ENCODE results near the gene ZNG1A.
"Not testable (repeated sequence)": the region's sequence is repeated elsewhere in the genome, so short reads cannot be mapped to it uniquely, and the experiment has no call there.

ZNG1A gene

DNA sequence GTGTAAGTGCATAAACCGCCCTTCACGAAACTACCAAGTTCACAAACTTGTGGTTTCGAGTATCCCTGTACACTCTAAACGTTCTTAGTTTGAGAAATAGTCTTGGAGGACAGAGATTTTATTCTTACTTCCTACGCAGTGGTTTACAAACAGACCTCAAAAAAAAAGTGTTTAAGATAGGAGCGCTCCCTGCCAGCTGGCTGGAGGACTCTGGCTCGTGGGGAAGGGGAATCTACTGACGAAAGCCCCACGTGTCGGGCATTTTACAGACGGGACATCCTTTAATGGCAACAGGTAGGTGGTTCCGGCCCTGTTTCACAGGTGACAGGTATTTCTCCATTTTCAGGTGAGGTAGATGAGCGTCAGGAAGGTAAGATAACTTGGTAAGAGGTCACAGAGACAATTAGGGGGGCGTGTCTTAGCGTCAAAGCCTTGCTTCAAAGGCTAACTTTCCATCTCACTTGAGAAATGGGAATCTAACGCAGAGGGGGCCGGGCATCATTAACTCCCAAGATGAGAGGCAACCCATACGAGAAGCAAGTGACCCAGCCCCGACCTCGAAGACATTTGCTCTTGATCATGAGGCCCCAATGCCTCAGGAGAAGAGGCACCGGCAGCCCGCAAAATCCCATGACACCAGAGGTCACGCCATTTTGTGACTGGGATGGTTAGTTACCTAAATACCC is 573 bp downstream of the ZNG1A start:
- DNase-seq (ENCODE audit: low spot score): peak; percentile 2

DNA sequence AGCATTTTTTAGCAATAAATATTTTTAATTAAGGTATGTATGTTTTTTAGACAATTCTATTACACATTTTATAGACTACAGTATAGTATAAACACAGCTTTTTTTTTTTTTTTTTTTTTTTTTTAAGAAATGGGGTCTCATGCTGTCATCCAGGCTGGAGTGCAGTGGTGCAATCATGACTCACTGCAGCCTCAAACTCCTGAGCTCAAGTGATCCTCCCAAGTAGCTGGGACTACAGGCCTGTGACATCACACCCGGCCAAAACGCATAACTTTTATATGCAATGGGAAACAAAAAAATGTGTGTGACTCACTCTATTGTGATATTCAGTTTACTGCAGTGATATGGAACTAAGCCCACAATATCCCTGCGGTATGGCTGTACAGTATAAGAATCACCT is 9.1 kb downstream of the ZNG1A start:
- not testable (repeated sequence) for DNase-seq (ENCODE audit: low spot score)

DNA sequence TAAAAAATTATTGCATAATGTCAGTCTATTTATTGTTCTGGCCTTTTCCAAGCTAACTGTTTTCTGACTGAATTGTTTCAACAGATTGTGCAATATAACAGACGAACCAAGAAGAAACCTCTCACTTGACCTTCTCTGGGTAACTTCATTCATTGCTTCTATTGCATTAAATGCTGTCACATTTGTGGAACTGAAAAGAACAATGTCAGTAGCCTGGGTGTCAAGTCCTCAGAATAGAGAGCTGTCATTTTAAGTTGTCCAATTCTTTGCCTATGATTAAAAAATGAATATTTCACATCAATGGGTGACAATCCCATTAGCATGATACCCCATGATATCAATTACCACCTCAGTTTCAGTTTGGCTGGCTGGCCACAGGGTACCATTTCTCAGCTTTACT is 19.0 kb downstream of the ZNG1A start:
- not testable (repeated sequence) for DNase-seq (ENCODE audit: low spot score)

DNA sequence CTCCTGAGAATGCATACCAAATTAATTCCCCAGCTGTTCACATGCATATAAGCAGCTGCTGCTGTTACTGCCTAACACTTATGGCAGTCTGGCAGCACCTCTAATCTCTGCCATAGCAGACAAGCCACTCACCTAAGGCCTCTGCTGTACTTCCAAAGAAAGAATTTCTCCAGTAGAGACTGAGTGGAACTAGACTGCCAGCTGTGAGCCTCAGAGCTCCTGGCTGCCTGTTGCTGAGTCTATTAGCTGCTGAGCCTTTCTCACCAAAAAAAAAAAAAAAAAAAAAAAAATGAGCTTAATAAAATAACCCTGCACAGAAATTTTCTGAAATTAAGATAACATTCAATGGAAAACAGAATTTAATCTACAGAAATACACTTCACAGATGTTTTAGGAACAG is 27.7 kb downstream of the ZNG1A start:
- DNase-seq (ENCODE audit: low spot score): not testable (repeated sequence)

DNA sequence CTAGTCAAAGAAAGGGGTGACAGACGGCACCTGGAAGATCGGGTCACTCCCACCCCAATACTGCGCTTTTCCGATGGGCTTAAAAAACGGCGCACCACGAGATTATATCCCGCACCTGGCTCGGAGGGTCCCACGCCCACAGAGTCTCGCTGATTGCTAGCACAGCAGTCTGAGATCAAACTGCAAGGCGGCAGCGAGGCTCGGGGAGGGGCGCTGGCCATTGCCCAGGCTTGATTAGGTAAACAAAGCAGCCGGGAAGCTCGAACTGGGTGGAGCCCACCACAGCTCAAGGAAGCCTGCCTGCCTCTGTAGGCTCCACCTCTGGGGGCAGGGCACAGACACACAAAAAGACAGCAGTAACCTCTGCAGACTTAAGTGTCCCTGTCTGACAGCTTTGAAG is 39.0 kb downstream of the ZNG1A start:
- DNase-seq (ENCODE audit: low spot score): not testable (repeated sequence)

DNA sequence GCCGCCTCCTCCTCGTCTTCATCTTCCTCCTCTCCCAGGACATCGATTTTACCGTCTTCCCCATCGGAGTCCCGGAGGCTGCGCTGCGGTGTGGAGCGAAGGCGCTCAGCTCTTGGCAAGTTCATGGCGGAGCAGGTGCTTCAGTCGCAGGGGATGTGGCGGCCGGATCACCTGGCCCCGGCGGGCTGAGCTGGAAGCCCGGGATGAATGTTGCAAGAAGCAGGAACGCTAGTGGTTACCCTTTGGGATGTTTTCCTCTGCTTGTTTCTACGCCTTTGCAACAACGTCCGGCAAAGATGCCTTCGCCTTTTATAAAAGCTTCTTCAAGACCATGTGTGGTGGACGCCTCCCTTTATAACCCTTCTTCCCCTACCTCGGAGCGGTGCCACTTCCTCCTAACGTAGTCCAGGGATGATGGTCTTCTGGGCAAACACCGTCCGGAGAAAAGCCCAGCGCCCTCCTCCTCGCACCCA is 60.8 kb downstream of the ZNG1A start, which contains the start of gene FOXD4:
FOXD4 (minus strand) TSS at position 423 of the 473 bp plus-strand sequence; CDS start at position 125, 298 bp downstream.
- DNase-seq (ENCODE audit: low spot score): not testable (repeated sequence)

DNA sequence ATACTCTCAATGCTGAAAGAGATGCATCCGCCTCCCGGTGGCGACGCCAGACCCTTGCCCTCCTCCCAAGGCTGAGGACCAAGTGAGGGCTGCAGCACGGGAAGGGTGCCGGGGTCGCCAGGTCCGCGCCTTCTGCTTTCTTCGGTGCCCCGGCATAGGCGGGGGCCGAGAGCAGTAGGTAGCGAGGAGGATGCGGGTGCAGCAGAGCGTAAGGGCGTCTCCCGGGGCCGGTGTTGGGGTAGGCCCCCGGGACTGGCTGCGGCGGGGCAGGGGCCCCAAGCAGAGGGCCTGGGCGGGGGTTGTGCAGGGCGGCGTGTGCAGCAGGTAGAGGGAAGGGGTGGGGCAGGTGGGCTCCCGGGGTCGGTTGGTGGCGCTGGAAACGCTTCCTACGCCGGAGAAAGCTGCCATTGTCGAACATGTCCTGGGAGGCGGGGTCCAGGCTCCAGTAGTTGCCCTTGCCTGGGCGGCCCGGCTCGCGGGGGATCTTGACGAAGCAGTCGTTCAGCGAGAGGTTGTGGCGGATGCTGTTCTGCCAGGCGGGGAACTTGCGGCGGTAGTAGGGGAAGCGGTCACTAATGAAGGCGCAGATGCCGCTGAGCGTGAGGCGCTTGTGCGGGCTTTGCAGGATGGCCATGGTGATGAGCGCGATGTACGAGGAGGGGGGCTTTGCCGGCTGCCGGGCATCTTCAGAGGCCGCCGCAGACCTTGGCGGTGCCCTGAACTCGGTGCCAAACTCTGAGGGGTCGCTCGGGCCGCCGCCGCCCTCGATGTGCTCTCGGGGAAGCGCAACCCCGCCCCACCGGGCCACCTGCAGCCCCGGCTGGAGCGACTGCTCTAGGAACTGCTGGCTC is 61.5 kb downstream of the ZNG1A start:
- DNase-seq (ENCODE audit: low spot score): not testable (repeated sequence)

DNA sequence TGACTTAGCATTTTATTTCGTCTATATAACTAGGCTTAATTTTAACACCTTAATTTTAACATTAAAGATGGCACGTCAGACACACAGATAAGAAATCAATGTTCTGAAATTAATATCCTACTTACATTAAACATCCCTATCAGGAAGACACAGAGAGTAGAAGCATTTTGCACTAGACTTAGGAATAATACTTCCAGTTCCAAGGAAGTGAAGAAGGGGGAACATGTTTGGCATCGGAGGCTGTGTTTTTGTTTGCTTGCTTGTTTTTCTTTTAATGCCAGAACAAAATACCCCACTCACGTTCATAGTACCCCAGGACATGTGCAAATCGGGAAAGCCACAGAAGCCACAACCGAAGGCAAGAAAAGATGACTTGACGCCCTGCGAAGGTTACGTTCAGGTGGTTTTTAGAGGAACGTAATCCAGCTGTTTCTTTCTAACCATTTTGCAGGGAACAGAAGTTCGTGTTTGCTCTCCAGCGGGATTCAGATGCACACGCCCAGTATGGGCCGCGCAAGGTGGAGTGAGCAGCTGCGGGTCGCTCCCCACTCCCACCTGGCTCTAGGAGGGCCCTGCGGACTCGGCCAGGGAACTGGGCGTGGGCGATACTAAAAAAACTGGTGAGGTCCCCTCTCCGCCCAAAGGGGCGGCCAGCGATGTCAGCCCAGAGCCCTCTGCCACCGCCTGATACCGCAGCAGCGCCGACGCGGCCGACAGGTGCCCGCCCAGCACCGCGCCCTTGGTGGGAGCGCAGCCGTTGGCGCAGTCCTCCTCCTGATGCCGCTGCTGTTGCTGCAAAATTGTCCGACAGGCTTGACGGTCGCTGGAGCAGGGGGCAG is 62.4 kb downstream of the ZNG1A start:
- not testable (repeated sequence) for DNase-seq (ENCODE audit: low spot score)

DNA sequence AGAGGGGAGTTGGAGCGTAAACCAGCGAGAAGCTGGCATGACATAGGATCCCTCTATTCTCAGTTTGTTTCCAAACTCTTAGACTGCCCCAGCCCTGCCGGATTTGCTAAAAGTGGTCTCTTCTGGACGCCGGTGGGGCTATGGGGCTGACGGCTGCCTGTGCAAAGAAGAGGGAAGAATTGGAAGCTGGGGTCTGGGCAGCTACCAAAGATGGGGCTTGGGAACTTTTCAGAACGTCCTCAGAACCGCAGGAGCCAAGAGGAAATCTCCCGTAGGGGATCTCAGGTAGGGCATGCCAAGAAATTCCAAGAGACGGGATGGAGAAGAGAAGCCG is 63.8 kb downstream of the ZNG1A start:
- DNase-seq (ENCODE audit: low spot score): not testable (repeated sequence)

DNA sequence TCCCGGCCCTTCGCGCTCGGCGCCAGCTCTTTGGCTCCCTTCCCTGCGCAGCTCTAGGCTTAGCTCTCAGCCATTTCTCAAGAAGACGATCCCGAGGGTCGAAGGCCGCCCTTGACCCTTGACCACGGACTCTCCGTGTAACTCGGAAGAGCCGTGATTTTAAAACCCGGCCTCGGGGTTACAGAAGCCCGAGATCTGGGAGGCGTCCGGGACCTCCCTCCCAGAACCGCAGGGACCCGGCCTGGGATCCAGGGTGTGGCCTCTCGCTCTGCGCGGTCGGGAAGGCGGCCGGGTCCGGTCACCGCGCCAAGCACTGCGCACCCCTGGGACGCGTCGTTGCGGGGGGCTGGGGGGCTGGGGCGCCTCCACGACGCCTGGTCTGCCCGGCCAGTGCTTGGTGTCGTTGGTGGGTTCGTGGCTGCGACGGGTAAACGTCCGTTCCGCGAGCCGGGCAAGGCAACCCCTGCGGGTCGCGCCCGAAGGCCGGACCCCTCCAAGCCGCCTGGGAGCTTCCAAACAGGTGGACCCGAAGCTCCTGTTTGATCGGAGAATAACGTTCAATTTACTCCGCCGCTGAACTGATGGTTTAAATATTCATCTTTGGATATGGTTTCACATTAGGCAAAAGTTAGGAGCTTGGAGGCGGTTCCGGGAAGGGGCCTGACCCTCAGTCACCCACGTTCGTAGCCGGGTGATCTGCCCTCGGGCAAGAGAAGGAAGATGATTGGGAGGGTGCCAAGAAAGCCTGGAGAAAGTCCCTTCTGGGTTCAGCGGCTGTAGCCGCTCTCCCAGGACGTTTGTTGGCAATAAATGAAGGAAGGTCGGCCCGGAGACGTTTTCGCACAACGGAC is 64.4 kb downstream of the ZNG1A start:
- not testable (repeated sequence) for DNase-seq (ENCODE audit: low spot score)

DNA sequence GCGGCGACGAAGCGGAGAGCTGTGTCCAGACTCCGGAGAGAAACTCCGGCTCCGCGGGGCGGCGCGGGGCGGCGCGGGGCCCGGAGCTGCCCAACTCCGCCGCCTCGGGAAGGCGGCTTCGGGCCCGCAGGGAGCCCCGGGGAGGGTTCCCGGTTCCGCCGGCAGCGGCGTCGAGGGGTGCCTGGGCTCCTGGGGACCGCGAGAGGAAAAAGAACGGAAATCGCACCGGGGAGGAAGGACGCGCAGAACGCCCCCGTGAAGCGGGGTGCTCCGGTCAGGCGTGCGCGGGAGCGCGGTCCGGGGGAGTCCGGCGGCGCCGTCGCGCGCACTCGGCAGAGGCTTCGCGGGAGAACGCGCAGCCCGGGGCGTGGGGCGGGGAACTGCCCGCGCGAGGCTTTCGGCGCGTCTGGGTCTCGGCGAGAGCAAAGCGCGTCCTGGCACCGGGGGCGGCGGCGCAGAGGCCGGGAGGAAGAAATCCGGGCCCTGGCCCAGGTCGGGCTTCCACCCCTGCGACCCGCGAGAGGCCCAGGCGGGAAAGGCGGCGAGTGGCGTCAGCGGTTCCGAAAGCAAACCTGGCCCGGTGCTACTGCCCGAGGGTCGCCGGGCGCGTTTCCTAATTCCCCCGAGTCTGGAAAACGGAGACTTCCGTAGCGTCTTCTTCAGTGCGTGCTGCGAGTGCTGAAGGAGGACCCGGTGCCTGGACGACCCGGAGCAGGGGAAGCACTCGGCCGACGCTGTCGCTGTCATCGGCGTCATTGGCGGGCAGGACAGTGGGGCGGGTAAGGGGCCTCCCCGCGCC is 65.2 kb downstream of the ZNG1A start:
- DNase-seq (ENCODE audit: low spot score): not testable (repeated sequence)

DNA sequence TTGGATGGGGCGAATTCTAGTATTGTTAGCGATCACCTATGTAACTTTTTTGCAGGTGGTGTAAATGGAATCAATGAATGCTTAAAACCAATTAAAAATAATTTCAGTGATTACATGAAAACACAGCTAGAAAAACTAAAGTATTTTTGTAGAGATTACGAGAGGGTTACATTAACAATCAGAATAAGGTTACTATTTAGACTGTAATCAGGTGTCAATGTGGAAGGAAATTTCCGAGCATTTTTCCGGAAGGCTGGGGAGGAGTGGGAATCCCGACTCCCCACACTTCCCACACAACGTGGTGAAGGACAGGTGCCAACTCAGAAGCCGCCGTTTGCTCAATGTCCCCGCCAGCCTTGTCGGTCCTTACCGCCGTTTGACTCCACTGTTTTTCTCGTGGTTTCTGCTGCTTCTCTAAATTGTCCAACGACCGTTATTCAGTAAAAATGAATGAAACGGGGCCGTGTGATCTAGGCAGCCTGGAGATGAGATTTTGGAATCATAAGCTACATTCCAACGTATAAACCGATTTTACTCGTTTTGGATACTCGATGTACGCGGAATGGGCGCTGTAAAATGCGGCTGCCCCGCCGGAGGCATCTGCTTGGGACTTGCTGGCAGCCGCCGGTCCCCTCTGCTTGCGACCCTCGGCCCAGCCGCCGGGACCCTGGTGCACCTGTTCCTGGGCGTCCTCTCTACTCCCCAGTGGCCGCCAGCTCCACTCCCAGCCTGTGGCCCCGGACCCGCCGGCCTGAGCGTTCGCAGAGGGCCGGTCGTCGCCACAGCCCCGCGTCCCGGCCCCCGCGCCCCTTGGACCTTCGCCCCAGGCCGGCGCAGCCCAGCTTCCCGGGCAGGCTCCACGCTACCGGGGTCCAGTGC is 66.0 kb downstream of the ZNG1A start:
- DNase-seq (ENCODE audit: low spot score): not testable (repeated sequence)

DNA sequence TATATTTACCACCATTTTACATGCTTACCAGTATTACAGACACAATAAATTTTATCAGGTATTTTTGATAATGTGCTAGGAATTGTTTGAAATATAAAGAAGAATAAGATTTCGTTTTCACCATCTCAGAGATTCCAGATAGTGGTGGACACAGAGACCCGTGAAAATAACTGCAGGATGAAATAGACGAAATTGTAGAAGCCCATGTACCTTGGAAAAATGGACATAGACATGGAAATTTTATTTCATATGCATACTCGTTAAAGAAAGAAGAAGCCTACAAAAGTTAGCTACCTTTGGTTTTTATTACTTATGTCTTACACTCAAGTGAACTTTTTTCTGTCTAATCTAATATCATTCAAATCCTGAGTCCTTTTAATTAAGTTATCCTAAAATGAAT is 68.2 kb downstream of the ZNG1A start:
- not testable (repeated sequence) for DNase-seq (ENCODE audit: low spot score)

DNA sequence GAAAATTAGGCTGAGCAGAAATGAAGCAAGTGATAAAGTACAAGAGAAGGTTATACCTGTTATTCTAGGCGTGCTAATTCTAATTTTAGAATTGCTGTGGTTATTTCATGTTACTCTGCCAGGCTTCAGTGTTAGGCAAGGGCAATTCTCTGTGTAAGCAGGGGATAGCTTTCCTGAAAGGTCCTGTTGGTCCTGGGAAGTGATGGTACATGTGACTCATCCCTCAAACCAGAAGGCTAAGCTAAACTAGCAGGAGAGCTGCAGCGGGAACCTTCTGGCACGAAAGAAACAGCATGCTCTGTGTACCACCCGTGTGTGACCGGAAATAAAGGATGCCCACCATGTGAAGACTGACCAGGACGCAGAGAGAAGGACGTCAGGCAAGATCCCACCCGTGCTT is 69.3 kb downstream of the ZNG1A start:
- DNase-seq (ENCODE audit: low spot score): not testable (repeated sequence)

DNA sequence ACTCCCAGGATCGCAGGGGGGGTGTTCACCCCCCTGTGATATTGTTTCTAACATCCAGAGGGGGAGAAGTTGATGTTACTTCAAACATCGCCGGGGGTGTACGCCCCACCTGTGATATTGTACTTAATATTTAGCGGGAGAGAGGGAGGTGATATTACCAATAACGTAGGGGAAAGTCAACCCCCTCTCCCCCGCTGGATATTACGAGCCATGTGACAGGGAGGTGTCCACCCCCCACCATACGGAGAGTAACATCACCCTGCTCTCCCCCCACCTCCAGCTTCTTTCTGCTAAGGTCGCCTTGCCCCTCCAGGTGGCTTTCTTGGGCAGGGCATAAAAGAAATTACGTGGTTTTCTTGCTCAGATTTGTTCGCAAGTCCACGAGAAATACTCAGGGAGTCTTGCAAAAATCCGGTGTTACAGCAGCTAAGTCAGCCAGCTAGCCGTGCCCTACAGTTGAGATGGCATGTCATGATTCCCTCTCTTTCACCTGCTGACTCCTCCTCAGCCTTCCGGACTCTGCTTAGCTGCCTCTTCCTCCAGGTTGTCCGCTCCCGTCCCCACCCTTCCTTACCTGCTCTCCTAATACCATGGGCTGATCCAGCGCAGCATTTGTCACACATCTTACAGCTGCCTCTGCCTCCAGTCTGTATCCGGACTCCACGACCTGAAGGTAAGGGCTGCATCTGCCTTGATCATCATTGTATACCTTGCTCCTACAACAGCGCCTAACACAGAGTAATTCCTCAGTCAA is 69.9 kb downstream of the ZNG1A start:
- DNase-seq (ENCODE audit: low spot score): not testable (repeated sequence)

DNA sequence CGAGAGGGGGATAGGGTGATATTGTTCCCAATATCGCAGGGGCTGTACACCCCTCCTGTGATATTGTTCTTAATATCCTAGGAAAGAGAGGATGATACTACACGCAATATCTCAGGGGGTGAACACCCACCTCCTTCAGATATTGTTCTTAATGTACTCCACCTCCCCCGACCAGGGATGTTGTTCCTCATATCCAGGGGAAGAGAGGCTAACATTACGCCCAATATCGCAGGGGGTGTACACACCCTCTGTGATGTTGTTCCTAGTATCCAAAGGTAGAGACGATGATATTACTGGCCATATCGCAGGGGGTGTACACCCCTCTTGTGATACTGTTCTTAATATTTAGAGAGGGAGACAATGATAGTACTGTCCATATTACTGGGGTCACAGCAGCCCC is 72.9 kb downstream of the ZNG1A start:
- DNase-seq (ENCODE audit: low spot score): not testable (repeated sequence)

DNA sequence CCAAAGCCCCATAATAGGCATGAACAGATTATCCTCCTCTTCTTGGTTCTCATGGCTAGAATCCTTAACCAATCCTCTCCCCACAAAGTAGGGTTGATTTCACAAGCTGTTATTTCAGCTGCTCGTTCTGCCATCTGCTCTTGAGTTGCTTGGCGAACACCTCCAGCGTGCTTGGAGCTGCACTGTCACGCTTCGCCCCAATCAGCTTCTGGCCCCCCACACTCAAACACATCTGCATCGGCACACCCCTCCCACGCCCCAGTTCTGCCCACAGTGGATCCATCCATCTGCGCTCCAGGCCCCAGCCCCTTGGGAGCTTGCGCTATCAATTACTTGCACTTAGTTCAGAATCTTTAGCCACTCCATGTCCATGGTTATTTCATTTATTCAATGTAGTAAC is 78.4 kb downstream of the ZNG1A start:
- not testable (repeated sequence) for DNase-seq (ENCODE audit: low spot score)

DNA sequence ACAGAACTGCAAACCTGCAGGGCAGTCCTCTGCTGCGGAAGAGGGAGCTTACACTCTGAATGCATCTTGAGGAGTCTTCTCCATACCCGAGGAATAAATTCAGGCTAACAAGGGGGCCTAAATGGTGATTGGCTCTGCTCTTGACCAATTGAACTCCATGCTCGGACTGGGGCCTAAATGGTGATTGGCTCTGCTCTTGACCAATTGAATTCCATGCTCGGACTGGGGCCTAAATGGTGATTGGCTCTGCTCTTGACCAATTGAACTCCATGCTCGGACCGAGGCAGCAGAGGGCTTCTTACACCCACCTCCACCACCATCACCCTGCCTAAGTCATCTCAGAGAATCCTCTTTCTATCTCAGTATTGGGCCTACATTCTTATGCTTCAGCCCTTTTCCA is 79.0 kb downstream of the ZNG1A start:
- not testable (repeated sequence) for DNase-seq (ENCODE audit: low spot score)

DNA sequence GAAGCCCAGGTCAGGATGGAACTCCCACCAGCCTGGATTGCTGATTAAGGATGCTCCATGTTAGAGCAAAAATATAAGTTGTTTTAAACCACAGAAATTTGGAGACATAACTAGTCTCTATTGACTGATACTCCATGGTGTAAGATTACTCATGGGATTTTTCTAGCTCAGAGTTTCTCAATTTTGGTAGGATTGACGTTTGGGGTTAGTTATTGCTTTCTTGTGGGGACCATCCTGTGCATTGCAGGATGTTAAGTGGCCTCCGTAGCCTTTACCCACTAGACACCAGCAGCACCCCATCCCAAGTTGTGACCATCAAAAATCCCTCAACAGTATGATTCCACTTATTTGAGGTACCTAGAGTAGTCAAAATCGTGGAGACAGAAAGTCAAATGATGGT is 80.1 kb downstream of the ZNG1A start:
- DNase-seq (ENCODE audit: low spot score): not testable (repeated sequence)

Measured in cerebellar cortex (tissue), 1 donor.